HG02973 (cell line): ENCODE measurements around the gene RPS24.

Experiments used
- ATAC-seq: cut with Tn5 transposase; IDR thresholded peaks from one replicate; pipeline ENCODE4 v1.9.1; 2021; ENCODE audit warnings: moderate library complexity; ENCODE audit not compliant: unreplicated experiment

Gene RPS24

GRCh38 chr10:78081292-78081691 lies 47.6 kb downstream of the RPS24 start:
- no peak for ATAC-seq

- ATAC-seq = no peak
Observed at GRCh38 chr10:78082636-78083035, 49.0 kb downstream of the RPS24 start.
